Middle frontal gyrus (tissue), 1 donor: ENCODE results near the gene LFNG.

Experiments used
- DNase-seq: peaks from one replicate; pipeline ENCODE4 v3.0.0-alpha.2; 2015; ENCODE audit warnings: low spot score; ENCODE audit errors: extremely low spot score

LFNG gene

GRCh38 chr7:2516194-2516555 lies 3.4 kb upstream of the LFNG start:
- DNase-seq: no peak

- no peak for DNase-seq
These were observed 2.5 kb upstream of the LFNG start for GRCh38 chr7:2517026-2517425.

- DNase-seq: no peak
These were observed 1.7 kb upstream of the LFNG start for GRCh38 chr7:2517678-2518507.

GRCh38 chr7:2518737-2519118 lies 846 bp upstream of the LFNG start:
- no peak for DNase-seq

GRCh38 chr7:2520131-2520760 lies 672 bp downstream of the LFNG start:
- DNase-seq: no peak

- DNase-seq: no peak
These were observed 1.3 kb downstream of the LFNG start for GRCh38 chr7:2520761-2521290.

GRCh38 chr7:2521341-2521745 lies 1.8 kb downstream of the LFNG start:
- no peak for DNase-seq

GRCh38 chr7:2521952-2522591 lies 2.5 kb downstream of the LFNG start:
- DNase-seq: no peak

GRCh38 chr7:2522780-2523433 lies 3.3 kb downstream of the LFNG start:
- no peak for DNase-seq

- no peak for DNase-seq
These were observed 3.9 kb downstream of the LFNG start for GRCh38 chr7:2523461-2523936.

GRCh38 chr7:2523941-2524807 lies 4.6 kb downstream of the LFNG start:
- DNase-seq: peak; percentile 71

GRCh38 chr7:2524808-2525657 lies 5.5 kb downstream of the LFNG start:
- no peak for DNase-seq

- no peak for DNase-seq
These were observed 6.4 kb downstream of the LFNG start for GRCh38 chr7:2525658-2526630.

- DNase-seq: no peak
These were observed 7.3 kb downstream of the LFNG start for GRCh38 chr7:2526659-2527504.

- DNase-seq: no peak
These were observed 8.2 kb downstream of the LFNG start for GRCh38 chr7:2527505-2528467.

- no peak for DNase-seq
These were observed 9.0 kb downstream of the LFNG start for GRCh38 chr7:2528481-2529095.
